GM12864 (cell line): ENCODE measurements around the gene ZSCAN5A.
"Not testable (repeated sequence)": the region's sequence is repeated elsewhere in the genome, so short reads cannot be mapped to it uniquely, and the experiment has no call there.

Experiments used
- DNase-seq: peaks from one replicate; pipeline ENCODE4 v3.0.0-alpha.2; 2011; ENCODE audit warnings: low read depth
- H3K4me3 ChIP-seq: 2 replicates; pipeline ENCODE4 v1.5.1; 2011; ENCODE audit warnings: mild to moderate bottlenecking, low read depth, low read length, control low read depth
- TF ChIP-seq, protein P1 (sequence below): IDR thresholded peaks from 2 replicates; pipeline ENCODE4 v1.5.1; 2011; ENCODE audit warnings: low read depth, mild to moderate bottlenecking, moderate library complexity, low read length, control low read depth, inconsistent platforms; ENCODE audit errors: missing control alignments

Gene ZSCAN5A

DNA sequence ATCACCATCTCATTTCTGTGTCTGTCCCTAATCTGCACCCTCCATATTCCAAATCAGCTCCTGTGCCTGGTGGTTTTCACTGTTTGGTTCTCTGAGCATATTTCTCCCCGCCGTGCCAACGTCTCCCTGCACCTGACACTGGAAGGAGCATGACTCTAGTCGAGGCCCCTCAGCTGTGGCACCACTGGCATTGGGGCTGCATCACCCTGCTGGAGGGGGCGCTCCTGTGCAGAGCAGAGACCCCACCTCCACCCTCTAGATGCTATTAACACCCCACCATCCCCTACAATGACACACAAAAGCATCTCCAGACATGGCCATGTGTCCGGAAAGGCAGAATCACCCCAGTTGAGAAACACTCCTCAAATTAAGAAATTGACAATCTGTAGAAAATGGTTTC lies 91.7 kb downstream of the ZSCAN5A start:
- TF ChIP-seq, protein P1, sequence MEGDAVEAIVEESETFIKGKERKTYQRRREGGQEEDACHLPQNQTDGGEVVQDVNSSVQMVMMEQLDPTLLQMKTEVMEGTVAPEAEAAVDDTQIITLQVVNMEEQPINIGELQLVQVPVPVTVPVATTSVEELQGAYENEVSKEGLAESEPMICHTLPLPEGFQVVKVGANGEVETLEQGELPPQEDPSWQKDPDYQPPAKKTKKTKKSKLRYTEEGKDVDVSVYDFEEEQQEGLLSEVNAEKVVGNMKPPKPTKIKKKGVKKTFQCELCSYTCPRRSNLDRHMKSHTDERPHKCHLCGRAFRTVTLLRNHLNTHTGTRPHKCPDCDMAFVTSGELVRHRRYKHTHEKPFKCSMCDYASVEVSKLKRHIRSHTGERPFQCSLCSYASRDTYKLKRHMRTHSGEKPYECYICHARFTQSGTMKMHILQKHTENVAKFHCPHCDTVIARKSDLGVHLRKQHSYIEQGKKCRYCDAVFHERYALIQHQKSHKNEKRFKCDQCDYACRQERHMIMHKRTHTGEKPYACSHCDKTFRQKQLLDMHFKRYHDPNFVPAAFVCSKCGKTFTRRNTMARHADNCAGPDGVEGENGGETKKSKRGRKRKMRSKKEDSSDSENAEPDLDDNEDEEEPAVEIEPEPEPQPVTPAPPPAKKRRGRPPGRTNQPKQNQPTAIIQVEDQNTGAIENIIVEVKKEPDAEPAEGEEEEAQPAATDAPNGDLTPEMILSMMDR = no peak
- DNase-seq = no peak
- H3K4me3 ChIP-seq = no peak overlapping the region

DNA sequence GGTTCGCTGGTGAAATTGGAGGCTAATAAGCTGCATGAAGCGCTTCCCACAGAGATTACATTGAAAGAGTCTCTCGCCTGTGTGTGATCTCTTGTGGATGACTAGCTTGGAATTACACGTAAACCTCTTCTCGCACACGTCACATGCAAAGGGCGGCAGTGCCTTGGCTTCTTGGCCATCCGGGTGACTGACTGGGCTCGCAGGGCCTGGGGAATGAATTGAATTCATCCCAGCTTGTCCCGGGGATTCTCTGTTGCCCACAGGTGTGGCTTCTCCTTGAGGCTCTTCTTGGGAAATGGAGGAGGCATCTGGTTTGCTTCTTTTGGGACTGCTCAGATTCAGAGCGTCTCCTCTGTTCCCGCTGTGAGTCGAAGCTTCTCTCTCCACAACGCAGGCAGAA lies 92.8 kb downstream of the ZSCAN5A start:
- TF ChIP-seq, protein P1 = no peak
- DNase-seq = no peak
- H3K4me3 ChIP-seq = no peak overlapping the region

DNA sequence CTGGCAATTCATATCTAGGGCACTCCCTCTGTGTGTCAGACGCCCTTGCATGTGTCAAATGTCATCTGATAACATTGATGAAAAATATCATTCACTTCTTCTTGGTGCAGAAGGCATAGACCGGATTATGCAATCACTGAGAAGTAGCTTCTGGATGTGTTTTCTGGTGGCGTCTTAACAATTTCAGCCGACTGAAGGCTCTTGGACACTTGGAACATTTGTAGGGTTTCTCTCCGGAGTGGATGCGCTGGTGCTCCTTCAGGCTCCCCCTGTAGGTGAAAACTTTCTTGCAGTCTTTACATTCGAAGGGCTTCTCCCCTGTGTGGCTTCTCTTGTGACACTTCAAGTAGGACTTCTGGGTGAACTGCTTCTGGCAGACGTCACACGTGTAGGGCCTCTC lies 93.2 kb downstream of the ZSCAN5A start:
- not testable (repeated sequence) for H3K4me3 ChIP-seq, DNase-seq
- TF ChIP-seq, protein P1 = peak; percentile 21

DNA sequence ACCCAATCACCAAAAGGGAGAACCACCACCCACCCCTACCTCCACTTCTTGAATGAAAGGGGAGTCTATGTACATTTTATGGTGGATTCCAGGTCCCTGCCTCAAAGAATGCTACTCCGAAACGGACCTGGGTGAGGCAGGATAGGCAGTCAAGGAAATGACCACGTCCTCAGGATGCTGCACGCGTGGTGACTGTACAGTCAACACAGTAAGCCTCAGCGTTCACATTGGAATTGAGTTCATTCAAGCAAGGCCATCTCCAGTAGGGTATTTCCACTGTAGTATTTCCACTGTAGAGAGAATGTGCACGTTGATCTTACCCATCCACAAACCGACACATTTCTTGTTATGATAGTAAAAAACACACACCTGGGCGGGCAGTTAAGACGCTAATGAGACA lies 95.7 kb downstream of the ZSCAN5A start:
- TF ChIP-seq, protein P1 = no peak
- no peak overlapping the region for H3K4me3 ChIP-seq
- DNase-seq = no peak

DNA sequence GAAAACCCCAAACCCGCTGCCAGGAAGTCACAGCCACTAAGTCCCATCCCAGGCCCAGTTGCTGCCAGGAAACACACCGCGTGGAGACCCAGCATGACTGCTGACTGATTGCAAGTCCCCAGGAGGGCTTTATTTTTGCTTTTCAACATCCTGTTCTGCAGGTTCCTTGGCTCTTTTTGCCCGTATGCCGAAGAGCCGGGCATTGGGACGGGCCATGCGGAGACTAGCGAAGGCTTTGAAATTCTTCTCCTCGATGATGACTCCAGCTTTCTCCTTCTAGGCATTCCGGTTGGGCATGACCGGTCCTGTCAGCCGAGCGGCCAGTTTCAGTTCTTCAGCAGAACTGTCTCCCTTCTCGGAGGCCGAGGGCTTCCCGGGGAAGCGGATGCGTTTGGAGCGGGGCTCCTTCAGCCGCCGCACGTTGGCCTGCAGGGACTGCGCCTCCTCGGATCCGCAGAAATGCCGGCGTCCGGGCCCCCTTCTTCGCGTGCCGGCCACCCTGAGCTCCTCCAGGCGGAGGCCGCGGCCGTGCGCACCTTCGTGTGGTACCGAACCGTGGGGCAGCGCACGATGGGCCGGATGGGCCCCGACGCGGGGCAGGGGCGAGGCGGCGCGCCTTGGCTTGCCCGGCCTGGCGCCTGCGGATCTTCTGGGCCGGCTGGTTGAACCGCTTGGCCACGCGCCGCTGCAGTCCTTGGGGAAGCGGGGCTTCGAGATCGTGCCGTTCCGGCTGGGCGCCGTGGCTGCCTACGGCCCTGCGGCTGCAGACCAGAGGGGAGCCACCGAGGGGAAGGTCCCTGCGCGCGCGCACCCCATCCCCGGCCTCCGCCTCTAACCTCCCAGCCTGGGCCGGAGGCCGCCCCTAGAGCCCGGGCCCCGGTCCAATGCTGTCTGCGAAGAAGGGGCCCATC lies 97.3 kb downstream of the ZSCAN5A start:
- no peak for DNase-seq
- peak overlapping the region; percentile 12; the same call in 1 of the 2 replicates for H3K4me3 ChIP-seq

DNA sequence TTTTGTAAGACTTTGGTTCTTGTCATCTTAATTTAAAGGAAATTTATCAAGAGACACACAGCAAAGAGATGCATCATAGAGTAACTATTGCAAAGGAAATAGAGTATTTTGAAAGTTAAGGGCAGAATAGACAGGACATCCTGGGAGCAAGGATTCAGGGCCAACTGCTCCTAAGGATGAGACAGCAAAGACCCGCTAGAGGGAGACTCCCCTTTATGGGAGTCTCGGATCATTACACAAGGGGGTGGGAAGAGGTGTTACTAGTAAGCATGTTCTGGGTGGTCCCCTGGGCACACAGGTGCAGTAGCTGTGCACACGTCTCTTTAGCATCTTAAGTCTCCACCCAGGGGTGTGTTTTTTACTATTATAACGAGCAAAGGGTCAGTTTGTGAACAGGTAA lies 102.9 kb downstream of the ZSCAN5A start:
- TF ChIP-seq, protein P1 = no peak
- no peak overlapping the region for H3K4me3 ChIP-seq
- DNase-seq = no peak

More for the DNA sequence above, 97.3 kb downstream of the ZSCAN5A start:
- TF ChIP-seq, protein P1 = no peak

DNA sequence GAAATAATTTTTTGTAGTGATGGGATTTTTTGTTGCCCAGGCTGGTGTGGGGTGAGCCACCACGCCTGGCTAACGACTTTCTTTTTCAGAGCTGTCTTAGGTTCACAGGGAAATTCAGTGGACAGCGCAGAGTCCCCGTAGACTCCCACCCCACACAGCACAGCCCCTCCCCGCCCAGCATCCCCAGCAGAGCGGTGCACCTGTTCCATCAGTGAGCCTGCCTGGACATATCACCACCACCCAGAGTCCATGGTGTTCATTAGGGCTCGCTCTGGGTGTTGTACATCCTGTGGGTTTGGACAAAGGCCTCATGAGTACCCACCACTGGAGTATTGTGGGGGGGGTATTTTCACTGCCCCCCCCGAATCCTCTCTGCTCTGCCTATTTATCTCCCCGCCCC lies 104.6 kb downstream of the ZSCAN5A start:
- H3K4me3 ChIP-seq, DNase-seq: not testable (repeated sequence)
